HepG2 (cell line): ENCODE results near the gene GDNF. TPM values are rescaled to one million over a fixed set of nuclear protein-coding genes. Genes with fewer than 3 reads are reported as not detected.
"Not testable (repeated sequence)": the region's sequence is repeated elsewhere in the genome, so short reads cannot be mapped to it uniquely, and the experiment has no call there.

Source experiments
- ATAC-seq: fragments of 200-7000 bp; cut with Tn5 transposase; 3 replicates; pipeline ENCODE4 v1.9.1; 2020; ENCODE audit warnings: mild to moderate bottlenecking, moderate library complexity
- BruUV-seq: library from RNA; stranded (reverse); fragments of 400-500 nt; replicated peaks from 2 replicates; lab custom pipeline; 2021; lab: Mats Ljungman, UMichigan
- CTCF ChIA-PET: fragments of 300-600 bp; formaldehyde crosslinking; extraction: SDS; loops from one replicate; lab custom pipeline; 2021; ENCODE audit warnings: low total read pairs, inconsistent platforms, low intra/inter-chr PET ratio; lab: Yijun Ruan, JAX
- POLR2A ChIA-PET: fragments of 350-600 bp; sonication (Branson Sonifier 250); formaldehyde crosslinking; loops from one replicate; lab custom pipeline; 2020; ENCODE audit warnings: antibody characterized with exemption, inconsistent platforms; lab: Yijun Ruan, JAX
- DNase-seq: peaks from one replicate; pipeline ENCODE4 v3.0.0-alpha.2; 2015; ENCODE audit warnings: low spot score
- FAIRE-seq: peaks from 3 replicates; lab custom pipeline; 2011; peaks lifted over from hg19 to GRCh38; lab: Jason Lieb, UNC
- H2AFZ ChIP-seq: one replicate; pipeline ENCODE4 v1.6.1; 2011; ENCODE audit warnings: low read length, inconsistent platforms
- H3K27ac ChIP-seq: fragments of 300-600 bp; 3 replicates; pipeline ENCODE4 v1.8.0; 2011; ENCODE audit warnings: mixed run types, mild to moderate bottlenecking, mixed read lengths, low read length, inconsistent platforms; ENCODE audit not compliant: insufficient read depth; ENCODE audit errors: extremely low read length
- H3K27me3 ChIP-seq, 2 experiments: fragments of 200-600 bp in 1 of 2; 2 replicates in 1 of 2; 3 replicates in 1 of 2; pipeline versions ENCODE4 v1.6.0 to v1.8.0; 2011; ENCODE audit warnings: low read length in 2 of 2, mild to moderate bottlenecking in 2 of 2, moderate library complexity in 2 of 2, inconsistent platforms in 1 of 2; ENCODE audit not compliant: insufficient read depth in 2 of 2, control insufficient read depth in 1 of 2
- H3K36me3 ChIP-seq, 2 experiments: fragments of 200-600 bp in 1 of 2; replicated peaks in 1 of 2; 2 replicates in 1 of 2; 3 replicates in 1 of 2; pipeline versions ENCODE4 v1.5.1 to v1.8.0; 2011; ENCODE audit warnings: low read length in 2 of 2, inconsistent platforms in 1 of 2; ENCODE audit not compliant: insufficient read depth in 2 of 2, control insufficient read depth in 1 of 2
- H3K4me1 ChIP-seq: 2 replicates; pipeline ENCODE4 v1.5.1; 2012; ENCODE audit warnings: low read length, inconsistent platforms; ENCODE audit not compliant: insufficient read depth
- H3K4me2 ChIP-seq: 2 replicates; pipeline ENCODE4 v1.6.0; 2011; ENCODE audit warnings: low read depth, low read length, inconsistent platforms
- H3K4me3 ChIP-seq, 3 experiments: fragments of 200-600 bp in 1 of 3; sonication (generic), shearing (Covaris generic) in 1 of 3; replicated peaks in 1 of 3; 2 replicates each; pipeline ENCODE4 v1.5.1; 2011 to 2016; ENCODE audit warnings: low read length in 3 of 3, inconsistent platforms in 2 of 3, low read depth in 2 of 3, mild to moderate bottlenecking in 2 of 3, control low read depth in 1 of 3, mixed read lengths in 1 of 3; ENCODE audit not compliant: insufficient read depth in 1 of 3
- H3K79me2 ChIP-seq: one replicate; pipeline ENCODE4 v1.6.1; 2011; ENCODE audit warnings: low read length, inconsistent platforms; ENCODE audit not compliant: insufficient read depth
- H3K9ac ChIP-seq: 2 replicates; pipeline ENCODE4 v1.6.0; 2011; ENCODE audit warnings: mild to moderate bottlenecking, low read depth, low read length, inconsistent platforms; ENCODE audit not compliant: insufficient read depth
- H3K9me3 ChIP-seq: 2 replicates; pipeline ENCODE4 v1.5.1; 2012; ENCODE audit warnings: mild to moderate bottlenecking, low read length
- H4K20me1 ChIP-seq: 2 replicates; pipeline ENCODE4 v1.6.0; 2011; ENCODE audit warnings: inconsistent platforms, mild to moderate bottlenecking, low read length, moderate library complexity; ENCODE audit not compliant: insufficient read depth
- ZNF318 ChIP-seq: sonication (generic); formaldehyde crosslinking; IDR thresholded peaks from 2 replicates; pipeline ENCODE4 v1.4.0; 2020; ENCODE audit warnings: mild to moderate bottlenecking, missing genetic modification reagents
- WGBS: methylation state at CpG from one replicate; pipeline ENCODE4 v1.1.6; 2017; ENCODE audit warnings: low lambda C conversion rate; 5-methylcytosine and 5-hydroxymethylcytosine counted together
- in situ Hi-C: cut with HindIII; loops from 2 replicates; pipeline ENCODE4 v1.10.0; 2017; ENCODE audit warnings: low pct_unique_long_range_greater_than_20kb; ENCODE audit not compliant: extremely low pct_ligation_motif_present
- intact Hi-C: fragments of 100-400 bp; cut with micrococcal nuclease; formaldehyde crosslinking; loops from one replicate; pipeline ENCODE4 v1.10.0; 2022; ENCODE audit not compliant: unreplicated experiment
- polyA plus RNA-seq, 8 experiments: library from polyadenylated mRNA; depleted of rRNA in 3 of 8; stranded (reverse) in 7 of 8; unstranded in 1 of 8; fragments of >200 nt; fragmentation: Illumina TruSeq in 4 of 8; extraction: Trizol in 4 of 8; gene quantifications; 2 replicates each; pipeline versions ENCODE4 v1.2.1 to v1.2.3, GENCODE V29; 2011 to 2016; ENCODE audit warnings: low read depth in 4 of 8, missing spikeins in 1 of 8, mixed read lengths in 1 of 8; ENCODE audit not compliant: insufficient read depth in 1 of 8
- total RNA-seq, 5 experiments: library from RNA; depleted of rRNA; stranded (reverse); fragments of >200 nt; fragmentation: Illumina TruSeq; extraction: Trizol; gene quantifications; 2 replicates each; pipeline ENCODE4 v1.2.3, GENCODE V29; 2016; ENCODE audit warnings: low read depth in 1 of 5

GDNF gene
- total and polyA plus RNA-seq, 2 of the 13 experiments (the other 11 are each of a cell fraction or from before 2014, with no cell fraction given), result 0.24 to 0.46 TPM

- TF ChIP-seq ZNF318 (CRISPR knock-in tag), result no peak
Observed at GRCh38 chr5:37799865-37800421, 39.9 kb downstream of the GDNF start (continued).

GRCh38 chr5:37796435-37796834, 43.4 kb downstream of the GDNF start:
- H3K4me2 ChIP-seq, H3K27ac ChIP-seq, intact Hi-C loops, H3K27me3 ChIP-seq, FAIRE-seq, POLR2A ChIA-PET, CTCF ChIA-PET, ATAC-seq, DNase-seq, H3K79me2 ChIP-seq, H3K9me3 ChIP-seq, in situ Hi-C loops, BruUV-seq, H2AFZ ChIP-seq, H3K9ac ChIP-seq, H3K36me3 ChIP-seq, H3K4me3 ChIP-seq, H4K20me1 ChIP-seq: not testable (repeated sequence)
- WGBS, result 14% methylated on average over 1 of the region's 1 CpG
- H3K4me1 ChIP-seq, result peaks cover 12% of the 10 kb centered on the region

- H3K79me2 ChIP-seq, in situ Hi-C loops, POLR2A ChIA-PET, H2AFZ ChIP-seq, H3K9ac ChIP-seq, BruUV-seq, H3K27me3 ChIP-seq, H3K36me3 ChIP-seq, intact Hi-C loops, H3K4me2 ChIP-seq, CTCF ChIA-PET, DNase-seq, H3K4me3 ChIP-seq, ATAC-seq, FAIRE-seq, H4K20me1 ChIP-seq, H3K27ac ChIP-seq, H3K9me3 ChIP-seq: not testable (repeated sequence)
- WGBS, result 2% methylated on average over 2 of the region's 2 CpGs
- peaks cover 11% of the 10 kb centered on the region for H3K4me1 ChIP-seq
Observed at GRCh38 chr5:37795292-37795691, 44.5 kb downstream of the GDNF start.
